Thoracic aorta (tissue), 2 donors: ENCODE results near the gene ALKBH5. TPM values are rescaled to one million over a fixed set of nuclear protein-coding genes. Genes with fewer than 3 reads are reported as not detected.

Experiments used
- ATAC-seq: fragments of 150-250 bp; one replicate; pipeline ENCODE4 v1.8.0; 2017; ENCODE audit warnings: low read depth; ENCODE audit not compliant: insufficient number of reproducible peaks, low FRiP score
- DNase-seq: peaks from one replicate; pipeline ENCODE4 v3.0.0-alpha.2; 2020; ENCODE audit warnings: low spot score
- H3K27ac ChIP-seq, 2 donors: fragments of 200-600 bp; sonication (generic); 1 replicate in 1 of 2; 2 replicates in 1 of 2; pipeline ENCODE4 v1.5.1; 2016; ENCODE audit warnings: mild to moderate bottlenecking in 2 of 2, moderate library complexity in 2 of 2
- H3K27me3 ChIP-seq: fragments of 200-600 bp; sonication (generic); replicated peaks from 2 replicates; pipeline ENCODE4 v1.6.0; 2016; ENCODE audit warnings: mild to moderate bottlenecking; ENCODE audit not compliant: insufficient read depth
- H3K36me3 ChIP-seq: fragments of 200-600 bp; sonication (generic); one replicate; pipeline ENCODE4 v1.5.1; 2016
- H3K4me1 ChIP-seq, 2 donors: fragments of 200-600 bp; sonication (generic); 1 replicate in 1 of 2; 2 replicates in 1 of 2; pipeline versions ENCODE4 v1.5.1 to v1.6.0; 2016; ENCODE audit warnings: low read depth in 2 of 2, mild to moderate bottlenecking in 1 of 2; ENCODE audit not compliant: control insufficient read depth in 1 of 2
- H3K4me3 ChIP-seq: fragments of 200-600 bp; sonication (generic); 2 replicates; pipeline ENCODE4 v1.5.1; 2016; ENCODE audit warnings: mild to moderate bottlenecking
- H3K9me3 ChIP-seq: fragments of 200-600 bp; sonication (generic); 2 replicates; pipeline ENCODE4 v1.5.1; 2016
- total RNA-seq, 2 donors: library from RNA; depleted of rRNA; stranded (reverse); fragments of >200 nt; gene quantifications; one replicate each; pipeline versions ENCODE4 v1.1.0 to v1.2.3, GENCODE V29; 2016
- TF ChIP-seq, protein P1 (sequence below): fragments of 200-600 bp; sonication (generic); IDR thresholded peaks from one replicate; pipeline ENCODE4 v1.5.1; 2019; ENCODE audit warnings: antibody characterized with exemption

ALKBH5 gene
- total RNA-seq, 2 donors from 2014 or later: 89.6 to 105 TPM

- peaks cover 29 to 48% of the 10 kb centered on the region in 2 donors for H3K4me1 ChIP-seq
- H3K9me3 ChIP-seq: no peaks in the 10 kb centered on the region
- H3K4me3 ChIP-seq: peak within 1 kb of the TSS; percentile 98
- TF ChIP-seq, protein P1, sequence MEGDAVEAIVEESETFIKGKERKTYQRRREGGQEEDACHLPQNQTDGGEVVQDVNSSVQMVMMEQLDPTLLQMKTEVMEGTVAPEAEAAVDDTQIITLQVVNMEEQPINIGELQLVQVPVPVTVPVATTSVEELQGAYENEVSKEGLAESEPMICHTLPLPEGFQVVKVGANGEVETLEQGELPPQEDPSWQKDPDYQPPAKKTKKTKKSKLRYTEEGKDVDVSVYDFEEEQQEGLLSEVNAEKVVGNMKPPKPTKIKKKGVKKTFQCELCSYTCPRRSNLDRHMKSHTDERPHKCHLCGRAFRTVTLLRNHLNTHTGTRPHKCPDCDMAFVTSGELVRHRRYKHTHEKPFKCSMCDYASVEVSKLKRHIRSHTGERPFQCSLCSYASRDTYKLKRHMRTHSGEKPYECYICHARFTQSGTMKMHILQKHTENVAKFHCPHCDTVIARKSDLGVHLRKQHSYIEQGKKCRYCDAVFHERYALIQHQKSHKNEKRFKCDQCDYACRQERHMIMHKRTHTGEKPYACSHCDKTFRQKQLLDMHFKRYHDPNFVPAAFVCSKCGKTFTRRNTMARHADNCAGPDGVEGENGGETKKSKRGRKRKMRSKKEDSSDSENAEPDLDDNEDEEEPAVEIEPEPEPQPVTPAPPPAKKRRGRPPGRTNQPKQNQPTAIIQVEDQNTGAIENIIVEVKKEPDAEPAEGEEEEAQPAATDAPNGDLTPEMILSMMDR: no peak
- no peak for DNase-seq
- H3K27me3 ChIP-seq: no peaks in the 10 kb centered on the region
- peak within 1 kb of the TSS; percentile 95 to 99 for H3K27ac ChIP-seq
- H3K36me3 ChIP-seq: peaks cover 30% of the 10 kb centered on the region
- ATAC-seq: peak; percentile 54
Measured at GRCh38 chr17:18258356-18259038, 74.9 kb downstream of the ALKBH5 start, which contains the start of gene FLII. Gene FLII, minus strand, starts transcription at chr17:18258738. Its CDS starts 48 bp downstream, at chr17:18258690.

Other genes with a start within 250 kb of the ALKBH5 start
- gene TOM1L2, start 211.4 kb upstream of the ALKBH5 start, total RNA-seq: 100 to 1,000 TPM in 1 of 2 donors, 10 to 100 TPM in 1; 63.4 to 185 TPM
- 1 to 10 TPM in 1 of 2 donors, under 1 TPM in 1; 0.27 to 2.3 TPM for gene DRC3, start 211.0 kb upstream of the ALKBH5 start, total RNA-seq
- gene ATPAF2, start 144.7 kb upstream of the ALKBH5 start, total RNA-seq: 10 to 100 TPM; 11.8 to 19.0 TPM
- 10 to 100 TPM; 13.5 to 16.4 TPM for gene GID4, start 144.4 kb upstream of the ALKBH5 start, total RNA-seq
- 10 to 100 TPM; 42.3 to 55.6 TPM for gene DRG2, start 95.9 kb upstream of the ALKBH5 start, total RNA-seq
- gene MYO15A, start 75.1 kb upstream of the ALKBH5 start, total RNA-seq: 1 to 10 TPM; 2.3 to 6.1 TPM
- gene LLGL1, start 41.8 kb downstream of the ALKBH5 start, total RNA-seq: 10 to 100 TPM; 17.1 to 30.3 TPM
- 100 to 1,000 TPM; 309 to 312 TPM for gene FLII, start 74.9 kb downstream of the ALKBH5 start, total RNA-seq
- gene MIEF2, start 76.8 kb downstream of the ALKBH5 start, total RNA-seq: 10 to 100 TPM; 31.7 to 33.8 TPM
- 10 to 100 TPM; 33.4 to 54.6 TPM for gene TOP3A, start 131.2 kb downstream of the ALKBH5 start, total RNA-seq
- gene SMCR8, start 131.5 kb downstream of the ALKBH5 start, total RNA-seq: 10 to 100 TPM; 12.6 to 21.5 TPM
- gene SHMT1, start 179.7 kb downstream of the ALKBH5 start, total RNA-seq: 10 to 100 TPM; 15.9 to 28.0 TPM
- not detected for gene EVPLL, start 193.9 kb downstream of the ALKBH5 start, total RNA-seq